GM18505 (cell line): ENCODE data around the gene MTUS2.

Experiments
- ATAC-seq: cut with Tn5 transposase; IDR thresholded peaks from one replicate; pipeline ENCODE4 v1.9.1; 2021; ENCODE audit not compliant: unreplicated experiment
- POLR2A ChIP-seq: IDR thresholded peaks from 4 replicates; pipeline ENCODE4 v1.6.1; 2011; ENCODE audit warnings: borderline replicate concordance; ENCODE audit not compliant: insufficient read depth, insufficient read length; ENCODE audit errors: extremely low read depth

The MTUS2 gene

GRCh38 chr13:29422015-29422414, 601.9 kb downstream of the MTUS2 start:
- TF ChIP-seq POLR2A: no peak
- ATAC-seq: no peak

- no peak for TF ChIP-seq POLR2A
- ATAC-seq: no peak
Observed at GRCh38 chr13:29423050-29423449, 602.9 kb downstream of the MTUS2 start.

- no peak for ATAC-seq
- no peak for TF ChIP-seq POLR2A
Observed at GRCh38 chr13:29427937-29428309, 607.8 kb downstream of the MTUS2 start.

- ATAC-seq: no peak
- TF ChIP-seq POLR2A: no peak
Observed at GRCh38 chr13:29428310-29429181, 608.4 kb downstream of the MTUS2 start.

GRCh38 chr13:29429286-29429900, 609.3 kb downstream of the MTUS2 start:
- no peak for ATAC-seq
- no peak for TF ChIP-seq POLR2A

- ATAC-seq: peak; percentile 68
- TF ChIP-seq POLR2A: no peak
Observed at GRCh38 chr13:29434217-29434945, 614.2 kb downstream of the MTUS2 start.

- TF ChIP-seq POLR2A: no peak
- ATAC-seq: no peak
Observed at GRCh38 chr13:29435125-29435911, 615.2 kb downstream of the MTUS2 start.

- no peak for TF ChIP-seq POLR2A
- ATAC-seq: no peak
Observed at GRCh38 chr13:29436291-29436690, 616.2 kb downstream of the MTUS2 start.

GRCh38 chr13:29436721-29437280, 616.7 kb downstream of the MTUS2 start:
- TF ChIP-seq POLR2A: no peak
- no peak for ATAC-seq

- ATAC-seq: no peak
- no peak for TF ChIP-seq POLR2A
Observed at GRCh38 chr13:29438769-29439168, 618.6 kb downstream of the MTUS2 start.

- TF ChIP-seq POLR2A: no peak
- ATAC-seq: no peak
Observed at GRCh38 chr13:29439601-29440388, 619.7 kb downstream of the MTUS2 start.

- TF ChIP-seq POLR2A: no peak
- no peak for ATAC-seq
Observed at GRCh38 chr13:29441306-29441705, 621.2 kb downstream of the MTUS2 start.
